Prostate gland (tissue), 2 donors: ENCODE measurements around the gene CENPT. TPM values are rescaled to one million over a fixed set of nuclear protein-coding genes. Genes with fewer than 3 reads are reported as not detected.

ENCODE experiments used
- DNase-seq: peaks from one replicate; pipeline ENCODE4 v3.0.0-alpha.2; 2019; ENCODE audit warnings: low spot score
- H3K27ac ChIP-seq, 2 donors: fragments of 200-600 bp; sonication (generic); 2 replicates each; pipeline ENCODE4 v1.5.1; 2017 to 2019
- H3K27me3 ChIP-seq: fragments of 200-600 bp; sonication (generic); replicated peaks from 2 replicates; pipeline ENCODE4 v1.5.1; 2019; ENCODE audit not compliant: insufficient read depth
- H3K36me3 ChIP-seq, 2 donors: fragments of 200-600 bp; sonication (generic); 1 replicate in 1 of 2; 2 replicates in 1 of 2; pipeline versions ENCODE4 v1.5.1 to v1.8.1; 2017 to 2019
- H3K4me1 ChIP-seq: fragments of 200-600 bp; sonication (generic); replicated peaks from 2 replicates; pipeline ENCODE4 v1.5.1; 2019
- H3K4me3 ChIP-seq, 2 donors: fragments of 200-600 bp; sonication (generic); 2 replicates each; pipeline ENCODE4 v1.5.1; 2017 to 2019
- H3K9me3 ChIP-seq: fragments of 200-600 bp; sonication (generic); 2 replicates; pipeline ENCODE4 v1.5.1; 2017
- CTCF ChIP-seq, 4 experiments: fragments of 200-600 bp in 2 of 4; fragments of 450-650 bp in 2 of 4; sonication (generic) in 2 of 4; IDR thresholded peaks; 1 replicate in 3 of 4; 2 replicates in 1 of 4; pipeline ENCODE4 v1.5.1; 2016 to 2019; ENCODE audit warnings: antibody characterized with exemption in 4 of 4, mild to moderate bottlenecking in 2 of 4, moderate library complexity in 2 of 4
- POLR2A ChIP-seq: fragments of 450-650 bp; IDR thresholded peaks from one replicate; pipeline ENCODE4 v1.6.1; 2016; ENCODE audit warnings: antibody characterized with exemption, mild to moderate bottlenecking
- POLR2AphosphoS5 ChIP-seq: sonication (generic); formaldehyde crosslinking; IDR thresholded peaks from one replicate; pipeline ENCODE4 v1.6.1; 2017; ENCODE audit warnings: antibody characterized with exemption
- WGBS: methylation state at CpG from one replicate; pipeline ENCODE4 v1.1.5; 2018; 5-methylcytosine and 5-hydroxymethylcytosine counted together
- intact Hi-C: fragments of 100-400 bp; cut with DNase I; formaldehyde crosslinking; loops from one replicate; pipeline ENCODE4 v1.14.2; 2022
- total RNA-seq, 2 donors: library from RNA; depleted of rRNA; stranded (reverse); fragments of >200 nt; gene quantifications; one replicate each; pipeline ENCODE4 v1.1.0, GENCODE V29; 2016

CENPT gene
- total RNA-seq, 2 donors from 2014 or later, result 28.1 to 69.2 TPM

- Histone ChIP-seq H3K27me3 (no peaks in the 10 kb centered on the region), H3K36me3 (peaks cover 0 to 19% of the 10 kb centered on the region in 2 donors), H3K27ac (no peak overlapping the region), H3K4me1 (no peaks in the 10 kb centered on the region), H3K9me3 (no peaks in the 10 kb centered on the region), H3K4me3 (no peak overlapping the region)
- TF ChIP-seq POLR2AphosphoS5 (no peak), POLR2A (no peak), CTCF (IDR thresholded peaks at IDR 0.05) (no peak)
- WGBS, result 92% methylated on average over 14 of the region's 14 CpGs
- intact Hi-C loops, result no loop called here
- no peak for DNase-seq
Observed at GRCh38 chr16:67825906-67826305, 21.6 kb downstream of the CENPT start.

- no peak for TF ChIP-seq POLR2AphosphoS5
- no peak for TF ChIP-seq CTCF (IDR thresholded peaks at IDR 0.05)
- no peak for TF ChIP-seq POLR2A
- Histone ChIP-seq H3K4me3 (no peak overlapping the region), H3K27me3 (no peaks in the 10 kb centered on the region), H3K36me3 (peaks cover 0 to 14% of the 10 kb centered on the region in 2 donors), H3K4me1 (no peaks in the 10 kb centered on the region), H3K9me3 (no peaks in the 10 kb centered on the region), H3K27ac (no peak overlapping the region)
- intact Hi-C loops, result no loop called here
- WGBS, result 82% methylated on average over 8 of the region's 8 CpGs
- no peak for DNase-seq
Observed at GRCh38 chr16:67825119-67825518, 22.4 kb downstream of the CENPT start.

- TF ChIP-seq CTCF (IDR thresholded peaks at IDR 0.05) (no peak), POLR2AphosphoS5 (no peak)
- intact Hi-C loops, result no loop called here
- WGBS, result 100% methylated on average over 2 of the region's 2 CpGs
- Histone ChIP-seq H3K27me3 (no peaks in the 10 kb centered on the region), H3K4me1 (no peaks in the 10 kb centered on the region), H3K36me3 (no peaks in the 10 kb centered on the region), H3K27ac (no peak overlapping the region), H3K4me3 (no peak overlapping the region), H3K9me3 (no peaks in the 10 kb centered on the region)
- no peak for DNase-seq
Observed at GRCh38 chr16:67822511-67822910, 25.0 kb downstream of the CENPT start.

GRCh38 chr16:67820608-67821259 is 26.8 kb downstream of the CENPT start:
- no peaks in the 10 kb centered on the region for H3K27me3 ChIP-seq
- DNase-seq, result no peak
- no peaks in the 10 kb centered on the region for H3K4me1 ChIP-seq
- H3K36me3 ChIP-seq, result no peaks in the 10 kb centered on the region
- WGBS, result 92% methylated on average over 11 of the region's 11 CpGs
- H3K9me3 ChIP-seq, result no peaks in the 10 kb centered on the region
- intact Hi-C loops, result no loop called here
- no peak overlapping the region for H3K4me3 ChIP-seq
- no peak for TF ChIP-seq POLR2A
- no peak for TF ChIP-seq POLR2AphosphoS5
- TF ChIP-seq CTCF (IDR thresholded peaks at IDR 0.05), result no peak
- no peak overlapping the region for H3K27ac ChIP-seq

GRCh38 chr16:67814567-67814966 is 32.9 kb downstream of the CENPT start:
- Histone ChIP-seq H3K4me1 (no peaks in the 10 kb centered on the region), H3K36me3 (no peaks in the 10 kb centered on the region), H3K27me3 (no peaks in the 10 kb centered on the region), H3K27ac (no peak overlapping the region), H3K4me3 (no peak overlapping the region), H3K9me3 (no peaks in the 10 kb centered on the region)
- TF ChIP-seq POLR2A, result no peak
- no peak for TF ChIP-seq POLR2AphosphoS5
- TF ChIP-seq CTCF (IDR thresholded peaks at IDR 0.05), result no peak
- no peak for DNase-seq
- 69% methylated on average over 8 of the region's 8 CpGs for WGBS
- intact Hi-C loops, result no loop called here
